GM12891 (cell line): ENCODE results near the gene DBN1.

Experiments used
- POLR2A ChIP-seq: IDR thresholded peaks from 2 replicates; pipeline ENCODE4 v1.6.1; 2011; ENCODE audit warnings: low read depth, low read length, control low read depth
- POLR2AphosphoS5 ChIP-seq: IDR thresholded peaks from 2 replicates; pipeline ENCODE4 v1.6.1; 2011; ENCODE audit warnings: low read depth, low read length, control low read depth
- TAF1 ChIP-seq: IDR thresholded peaks from 2 replicates; pipeline ENCODE4 v1.6.1; 2011; ENCODE audit warnings: low read depth, low read length, control low read depth

DNA sequence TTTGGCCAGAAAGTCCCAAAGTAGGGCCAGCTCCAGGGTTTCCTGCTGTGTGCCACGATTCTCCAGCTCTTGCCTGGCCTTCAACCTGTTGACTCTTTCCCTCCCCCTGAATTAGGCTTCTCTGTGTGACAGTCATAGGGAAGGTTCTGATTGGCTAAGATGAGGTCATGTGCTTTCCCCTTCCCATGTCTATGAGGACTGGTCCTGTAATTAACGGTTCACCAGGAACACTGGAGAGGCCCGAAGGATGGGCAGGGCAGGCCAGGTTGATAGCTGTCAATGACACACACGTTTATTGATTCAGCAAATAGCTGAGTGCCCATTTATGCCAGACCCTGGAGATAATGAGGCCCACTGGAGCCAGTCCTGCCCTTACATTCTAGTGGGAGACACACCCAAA lies 35.8 kb downstream of the DBN1 start:
- TF ChIP-seq POLR2A (no peak), POLR2AphosphoS5 (no peak), TAF1 (no peak)
